Astrocyte (in vitro differentiated cells and primary cell): Measurements from ENCODE around the gene MXRA7. TPM values are rescaled to one million over a fixed set of nuclear protein-coding genes. Genes with fewer than 3 reads are reported as not detected.
"Not testable (repeated sequence)": the region's sequence is repeated elsewhere in the genome, so short reads cannot be mapped to it uniquely, and the experiment has no call there.

ENCODE experiments used
- DNase-seq: peaks from one replicate; pipeline ENCODE4 v3.0.0-alpha.2; 2010; ENCODE audit warnings: low read depth
- FAIRE-seq: peaks from 2 replicates; lab custom pipeline; 2011; peaks lifted over from hg19 to GRCh38; lab: Jason Lieb, UNC
- H2AFZ ChIP-seq: 2 replicates; pipeline ENCODE4 v1.6.0; 2012; ENCODE audit warnings: low read depth, low read length, inconsistent platforms
- H3K27ac ChIP-seq: 2 replicates; pipeline ENCODE4 v1.5.1; 2011; ENCODE audit warnings: low read depth, low read length, inconsistent platforms
- H3K27me3 ChIP-seq: 2 replicates; pipeline ENCODE4 v1.6.0; 2011; ENCODE audit warnings: low read length, inconsistent platforms; ENCODE audit not compliant: insufficient read depth
- H3K36me3 ChIP-seq: 2 replicates; pipeline ENCODE4 v1.5.1; 2011; ENCODE audit warnings: low read length, inconsistent platforms; ENCODE audit not compliant: insufficient read depth
- H3K4me1 ChIP-seq: 2 replicates; pipeline ENCODE4 v1.5.1; 2011; ENCODE audit warnings: low read length, inconsistent platforms; ENCODE audit not compliant: insufficient read depth
- H3K4me2 ChIP-seq: 2 replicates; pipeline ENCODE4 v1.6.0; 2012; ENCODE audit warnings: low read length, inconsistent platforms
- H3K4me3 ChIP-seq: 2 replicates; pipeline ENCODE4 v1.5.1; 2011; ENCODE audit warnings: low read depth, mild to moderate bottlenecking, low read length, inconsistent platforms; ENCODE audit not compliant: insufficient read depth
- H3K79me2 ChIP-seq: 2 replicates; pipeline ENCODE4 v1.6.0; 2012; ENCODE audit warnings: mild to moderate bottlenecking, low read length, inconsistent platforms; ENCODE audit not compliant: insufficient read depth
- H3K9ac ChIP-seq: 2 replicates; pipeline ENCODE4 v1.6.0; 2012; ENCODE audit warnings: mild to moderate bottlenecking, low read length, inconsistent platforms
- H3K9me3 ChIP-seq: 2 replicates; pipeline ENCODE4 v1.5.1; 2012; ENCODE audit warnings: low read depth, mild to moderate bottlenecking, low read length, inconsistent platforms; ENCODE audit not compliant: insufficient read depth
- H4K20me1 ChIP-seq: 2 replicates; pipeline ENCODE4 v1.6.0; 2012; ENCODE audit warnings: low read length, inconsistent platforms; ENCODE audit not compliant: insufficient read depth
- H3K27ac Mint-ChIP-seq: one replicate; pipeline ENCODE4 v1.8.0; 2021; ENCODE audit warnings: mild to moderate bottlenecking, mixed read lengths; ENCODE audit not compliant: unreplicated experiment
- H3K27me3 Mint-ChIP-seq: one replicate; pipeline ENCODE4 v1.8.0; 2021; ENCODE audit warnings: low read depth, mixed read lengths; ENCODE audit not compliant: unreplicated experiment
- H3K36me3 Mint-ChIP-seq: one replicate; pipeline ENCODE4 v1.8.0; 2021; ENCODE audit warnings: low read depth, mixed read lengths; ENCODE audit not compliant: unreplicated experiment
- H3K4me1 Mint-ChIP-seq: one replicate; pipeline ENCODE4 v1.8.0; 2021; ENCODE audit warnings: low read depth, mixed read lengths; ENCODE audit not compliant: unreplicated experiment
- H3K4me3 Mint-ChIP-seq: one replicate; pipeline ENCODE4 v1.8.0; 2021; ENCODE audit warnings: mild to moderate bottlenecking, moderate library complexity, mixed read lengths; ENCODE audit not compliant: unreplicated experiment
- H3K9me3 Mint-ChIP-seq: one replicate; pipeline ENCODE4 v1.8.0; 2021; ENCODE audit warnings: mild to moderate bottlenecking, mixed read lengths; ENCODE audit not compliant: unreplicated experiment
- EZH2 ChIP-seq: IDR thresholded peaks from 2 replicates; pipeline ENCODE4 v1.6.1; 2012; ENCODE audit warnings: mild to moderate bottlenecking, low read length, inconsistent platforms; ENCODE audit not compliant: insufficient read depth
- total RNA-seq: library from RNA; stranded (reverse); gene quantifications from 2 replicates; pipeline ENCODE4 v1.2.1, GENCODE V29; 2021
- TF ChIP-seq, protein P1 (sequence below): IDR thresholded peaks from 2 replicates; pipeline ENCODE4 v1.5.1; 2011; ENCODE audit warnings: low read depth, mild to moderate bottlenecking, inconsistent platforms, low read length, moderate library complexity; ENCODE audit not compliant: insufficient read depth

The MXRA7 gene
- total RNA-seq, 1 donor from 2014 or later = 177 TPM

DNA sequence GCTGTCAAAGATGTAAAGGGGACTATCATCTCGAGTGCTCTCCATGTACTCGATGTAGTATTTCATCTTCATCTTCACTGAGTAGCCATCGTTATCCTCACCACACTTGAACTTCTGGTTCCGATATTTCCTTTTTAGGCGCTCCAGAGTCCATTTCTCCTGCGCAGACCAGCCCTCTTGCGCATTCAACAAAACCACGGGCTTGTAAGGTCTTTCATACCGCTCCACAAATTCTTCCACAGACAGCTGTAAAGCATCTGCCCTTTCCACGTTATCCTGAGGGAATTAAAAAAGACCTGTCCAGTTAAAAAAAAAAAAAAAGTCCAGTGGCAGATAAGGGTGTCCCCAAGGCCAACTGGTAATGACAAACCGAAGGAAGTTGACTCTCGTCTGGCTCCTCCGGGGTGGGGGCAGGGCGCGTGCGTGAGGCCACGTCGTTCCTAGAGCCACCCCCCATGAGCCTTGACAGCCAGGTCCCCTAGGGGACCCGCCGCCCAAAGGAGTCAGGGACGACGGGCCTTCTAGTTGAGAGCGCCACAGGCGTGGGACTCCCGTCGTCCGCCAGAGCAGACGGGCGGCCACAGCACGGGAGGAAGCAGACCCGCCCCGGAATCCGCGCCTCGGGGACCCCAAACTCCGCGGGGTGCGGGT, 14.9 kb upstream of the MXRA7 start:
- peak overlapping the region; percentile 94 for H3K27ac ChIP-seq
- no peak for FAIRE-seq
- no peak for DNase-seq
- Mint-ChIP-seq H3K4me3 (peak overlapping the region; percentile 97), H3K9me3 (no peaks in the 10 kb centered on the region), H3K4me1 (peaks cover 11% of the 10 kb centered on the region), H3K27me3 (no peaks in the 10 kb centered on the region), H3K27ac (peak overlapping the region; percentile 93), H3K36me3 (peaks cover 13% of the 10 kb centered on the region)
- peak overlapping the region; percentile 84 for H2AFZ ChIP-seq
- peaks cover 92% of the 10 kb centered on the region for H3K79me2 ChIP-seq
- H3K4me2 ChIP-seq = peak overlapping the region; percentile 98
- H3K4me1 ChIP-seq = peaks cover 16% of the 10 kb centered on the region
- H3K4me3 ChIP-seq = peak overlapping the region; percentile 81
- TF ChIP-seq EZH2 = no peak
- TF ChIP-seq, protein P1, sequence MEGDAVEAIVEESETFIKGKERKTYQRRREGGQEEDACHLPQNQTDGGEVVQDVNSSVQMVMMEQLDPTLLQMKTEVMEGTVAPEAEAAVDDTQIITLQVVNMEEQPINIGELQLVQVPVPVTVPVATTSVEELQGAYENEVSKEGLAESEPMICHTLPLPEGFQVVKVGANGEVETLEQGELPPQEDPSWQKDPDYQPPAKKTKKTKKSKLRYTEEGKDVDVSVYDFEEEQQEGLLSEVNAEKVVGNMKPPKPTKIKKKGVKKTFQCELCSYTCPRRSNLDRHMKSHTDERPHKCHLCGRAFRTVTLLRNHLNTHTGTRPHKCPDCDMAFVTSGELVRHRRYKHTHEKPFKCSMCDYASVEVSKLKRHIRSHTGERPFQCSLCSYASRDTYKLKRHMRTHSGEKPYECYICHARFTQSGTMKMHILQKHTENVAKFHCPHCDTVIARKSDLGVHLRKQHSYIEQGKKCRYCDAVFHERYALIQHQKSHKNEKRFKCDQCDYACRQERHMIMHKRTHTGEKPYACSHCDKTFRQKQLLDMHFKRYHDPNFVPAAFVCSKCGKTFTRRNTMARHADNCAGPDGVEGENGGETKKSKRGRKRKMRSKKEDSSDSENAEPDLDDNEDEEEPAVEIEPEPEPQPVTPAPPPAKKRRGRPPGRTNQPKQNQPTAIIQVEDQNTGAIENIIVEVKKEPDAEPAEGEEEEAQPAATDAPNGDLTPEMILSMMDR = no peak
- H3K36me3 ChIP-seq = peaks cover 35% of the 10 kb centered on the region
- peak overlapping the region; percentile 92 for H3K9ac ChIP-seq
- no peaks in the 10 kb centered on the region for H3K9me3 ChIP-seq
- H3K27me3 ChIP-seq = no peaks in the 10 kb centered on the region
- peaks cover 64% of the 10 kb centered on the region for H4K20me1 ChIP-seq

GRCh38 chr17:76723812-76724211, 13.0 kb upstream of the MXRA7 start:
- no peak for TF ChIP-seq EZH2
- TF ChIP-seq, protein P1 = no peak
- no peaks in the 10 kb centered on the region for H3K9me3 Mint-ChIP-seq
- no peak overlapping the region for H3K4me3 ChIP-seq
- H3K9ac ChIP-seq = no peak overlapping the region
- H3K9me3 ChIP-seq = no peaks in the 10 kb centered on the region
- H2AFZ ChIP-seq = no peak overlapping the region
- H3K4me1 ChIP-seq = peaks cover 16% of the 10 kb centered on the region
- H3K27ac ChIP-seq = no peak overlapping the region
- H3K4me3 Mint-ChIP-seq = peak overlapping the region; percentile 97
- peaks cover 4% of the 10 kb centered on the region for H3K4me1 Mint-ChIP-seq
- peak overlapping the region; percentile 34 for H3K27ac Mint-ChIP-seq
- H3K79me2 ChIP-seq = peaks cover 84% of the 10 kb centered on the region
- peak overlapping the region; percentile 98 for H3K4me2 ChIP-seq
- peaks cover 70% of the 10 kb centered on the region for H4K20me1 ChIP-seq
- H3K27me3 Mint-ChIP-seq = no peaks in the 10 kb centered on the region
- H3K27me3 ChIP-seq = no peaks in the 10 kb centered on the region
- no peak for DNase-seq
- FAIRE-seq = no peak
- H3K36me3 ChIP-seq = peaks cover 50% of the 10 kb centered on the region
- H3K36me3 Mint-ChIP-seq = peaks cover 17% of the 10 kb centered on the region

DNA sequence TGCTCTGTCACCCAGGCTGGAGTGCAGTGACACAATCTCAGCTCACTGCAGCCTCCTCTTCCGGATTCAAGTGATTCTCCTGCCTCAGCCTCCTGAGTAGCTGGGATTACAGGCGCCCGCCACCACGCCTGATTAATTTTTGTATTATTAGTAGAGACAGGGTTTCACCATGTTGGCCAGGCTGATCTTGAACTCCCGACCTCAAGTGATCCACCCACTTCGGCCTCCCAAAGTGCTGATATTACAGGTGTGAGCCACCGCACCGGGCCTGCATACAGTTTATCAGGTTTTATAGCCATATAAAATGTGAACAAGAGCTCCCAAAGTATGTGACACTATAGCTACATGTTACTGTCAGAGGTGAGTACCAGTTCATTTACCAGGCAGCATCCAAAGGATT, 12.2 kb upstream of the MXRA7 start:
- not testable (repeated sequence) for H3K4me3 ChIP-seq, H3K27me3 Mint-ChIP-seq, H3K27ac Mint-ChIP-seq, H3K27me3 ChIP-seq, H3K9me3 Mint-ChIP-seq, H3K4me1 Mint-ChIP-seq, H2AFZ ChIP-seq, H3K4me2 ChIP-seq, H3K27ac ChIP-seq, H3K9ac ChIP-seq, DNase-seq, H3K9me3 ChIP-seq, FAIRE-seq
- Histone ChIP-seq H3K36me3 (peaks cover 59% of the 10 kb centered on the region), H3K4me1 (peaks cover 15% of the 10 kb centered on the region), H3K79me2 (peaks cover 79% of the 10 kb centered on the region), H4K20me1 (peaks cover 72% of the 10 kb centered on the region)
- H3K4me3 Mint-ChIP-seq = peak overlapping the region; percentile 34
- peaks cover 19% of the 10 kb centered on the region for H3K36me3 Mint-ChIP-seq
